ENCODE data around the gene CORO7.

GRCh38 chr16:4386451-4386805 is 30.0 kb downstream of the CORO7 start:
- TF ChIP-seq CTCF (IDR thresholded peaks at IDR 0.05; ENCODE audit: low read depth, low read length), result no peak
- TF ChIP-seq EZH2phosphoT487 (IDR thresholded peaks at IDR 0.05; ENCODE audit: low read depth), result no peak

Measured in OCI-LY3 (cell line).